Stimulated activated effector memory CD8-positive, alpha-beta T cell treated with anti-CD3 and anti-CD28 coated beads, Interleukin-12 subunit alpha, Interleukin-12 subunit beta, amount 100 ng/mL, for 72 hours (primary cell): ENCODE data around the gene ARFGAP2.
"Not testable (repeated sequence)": the region's sequence is repeated elsewhere in the genome, so short reads cannot be mapped to it uniquely, and the experiment has no call there.

Experiments used
- ATAC-seq: fragments of 150-1000 bp; cut with Tn5 transposase; 2 replicates; pipeline ENCODE4 v1.10.0; 2021
- DNase-seq, 2 donors: peaks; one replicate each; pipeline ENCODE4 v3.0.0; 2021 to 2022; ENCODE audit warnings: low spot score in 2 of 2
- H3K27ac Mint-ChIP-seq: one replicate; pipeline ENCODE4 v1.8.0; 2022; ENCODE audit warnings: mild to moderate bottlenecking, mixed read lengths
- H3K36me3 Mint-ChIP-seq: one replicate; pipeline ENCODE4 v1.8.0; 2022; ENCODE audit warnings: mild to moderate bottlenecking, mixed read lengths
- H3K4me1 Mint-ChIP-seq: one replicate; pipeline ENCODE4 v1.8.0; 2022; ENCODE audit warnings: mixed read lengths
- H3K4me3 Mint-ChIP-seq: one replicate; pipeline ENCODE4 v1.8.0; 2022; ENCODE audit warnings: mild to moderate bottlenecking, mixed read lengths
- H3K9me3 Mint-ChIP-seq: one replicate; pipeline ENCODE4 v1.8.0; 2022; ENCODE audit warnings: mixed read lengths

The ARFGAP2 gene

DNA sequence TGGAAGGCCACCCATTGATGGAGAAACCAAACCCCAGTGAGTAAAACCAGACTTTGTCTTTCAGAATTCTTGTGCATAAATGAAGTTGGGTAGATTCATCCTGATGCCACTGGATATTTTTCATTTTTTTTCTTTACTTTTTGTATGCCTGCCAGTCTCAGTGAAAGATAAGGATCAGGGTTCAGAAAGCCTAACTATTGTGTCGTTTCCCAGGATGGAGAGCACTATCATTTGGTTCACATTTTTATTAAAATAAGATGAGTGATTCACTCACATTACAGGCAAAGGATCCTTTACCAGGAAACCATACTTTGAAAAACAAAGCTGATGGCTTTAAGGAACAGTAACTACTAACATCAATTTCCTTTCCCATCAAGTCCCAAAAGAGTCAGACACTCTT lies 52.0 kb downstream of the ARFGAP2 start:
- peak overlapping the region; percentile 70 for H3K27ac Mint-ChIP-seq
- DNase-seq: no peak
- no peaks in the 10 kb centered on the region for H3K9me3 Mint-ChIP-seq
- no peaks in the 10 kb centered on the region for H3K4me1 Mint-ChIP-seq
- no peak for ATAC-seq
- H3K36me3 Mint-ChIP-seq: no peaks in the 10 kb centered on the region
- H3K4me3 Mint-ChIP-seq: no peak overlapping the region

DNA sequence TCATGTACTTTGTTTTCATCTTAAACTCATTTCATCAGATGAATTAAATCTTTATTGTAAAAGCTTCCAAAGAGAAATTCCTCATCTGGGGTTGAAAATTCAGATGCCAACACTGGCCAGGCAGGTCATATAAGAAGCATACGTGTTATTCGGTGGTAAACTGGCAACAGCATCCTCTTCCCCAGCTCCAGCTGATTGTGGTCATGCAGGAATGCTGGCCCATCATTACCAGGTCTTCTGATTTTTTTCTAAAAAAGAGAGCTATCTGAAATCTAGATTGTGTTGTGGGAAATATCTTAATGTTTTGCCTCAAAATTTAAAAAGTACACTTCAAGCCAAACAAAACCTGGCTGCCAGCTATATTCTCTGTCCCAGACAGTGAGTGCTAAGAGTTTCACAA lies 53.6 kb downstream of the ARFGAP2 start:
- H3K36me3 Mint-ChIP-seq: no peaks in the 10 kb centered on the region
- no peaks in the 10 kb centered on the region for H3K9me3 Mint-ChIP-seq
- no peaks in the 10 kb centered on the region for H3K4me1 Mint-ChIP-seq
- no peak overlapping the region for H3K27ac Mint-ChIP-seq
- no peak overlapping the region for H3K4me3 Mint-ChIP-seq
- DNase-seq: no peak
- no peak for ATAC-seq

DNA sequence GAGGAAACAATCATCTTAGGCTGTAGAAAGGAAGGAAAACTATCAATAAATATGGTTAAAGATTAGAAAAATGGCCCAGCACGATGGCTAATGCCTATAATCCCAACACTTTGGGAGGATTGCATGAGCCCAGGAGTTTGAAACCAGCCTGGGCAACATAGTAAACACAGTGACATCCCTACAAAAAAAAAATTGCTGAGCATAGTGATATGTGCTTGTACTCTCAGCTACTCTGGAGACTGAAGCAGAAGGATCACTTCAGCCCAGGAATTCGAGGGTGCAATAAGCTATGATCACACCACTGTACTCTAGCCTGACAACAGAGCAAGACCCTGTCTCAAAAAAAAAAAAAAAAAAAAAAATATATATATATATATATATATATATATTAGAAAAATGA lies 54.9 kb downstream of the ARFGAP2 start:
- Mint-ChIP-seq H3K36me3 (no peaks in the 10 kb centered on the region), H3K4me1 (no peaks in the 10 kb centered on the region), H3K9me3 (no peaks in the 10 kb centered on the region), H3K27ac (no peak overlapping the region), H3K4me3 (no peak overlapping the region)
- DNase-seq (no peak), ATAC-seq (no peak)

DNA sequence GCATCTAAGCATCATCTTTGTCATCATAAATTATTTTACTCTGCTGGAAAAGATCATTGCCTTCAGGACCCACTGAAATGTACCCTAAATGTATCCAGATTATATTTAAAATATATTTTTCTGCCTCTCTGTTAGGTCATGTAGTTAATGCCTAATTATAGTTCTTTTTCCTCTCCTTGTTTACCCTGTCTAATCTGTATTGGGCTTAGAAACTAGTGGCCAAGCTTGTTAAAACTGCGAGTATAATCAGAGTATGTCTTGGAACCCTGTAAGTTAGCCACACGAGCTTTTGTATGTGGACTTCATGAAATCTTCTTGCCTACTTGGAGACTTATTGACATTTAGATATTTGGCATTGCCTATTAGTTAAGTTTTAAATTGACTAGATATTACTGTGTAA lies 55.6 kb downstream of the ARFGAP2 start:
- no peak for DNase-seq
- H3K9me3 Mint-ChIP-seq: no peaks in the 10 kb centered on the region
- H3K4me3 Mint-ChIP-seq: no peak overlapping the region
- no peaks in the 10 kb centered on the region for H3K4me1 Mint-ChIP-seq
- no peaks in the 10 kb centered on the region for H3K36me3 Mint-ChIP-seq
- no peak for ATAC-seq
- H3K27ac Mint-ChIP-seq: no peak overlapping the region

DNA sequence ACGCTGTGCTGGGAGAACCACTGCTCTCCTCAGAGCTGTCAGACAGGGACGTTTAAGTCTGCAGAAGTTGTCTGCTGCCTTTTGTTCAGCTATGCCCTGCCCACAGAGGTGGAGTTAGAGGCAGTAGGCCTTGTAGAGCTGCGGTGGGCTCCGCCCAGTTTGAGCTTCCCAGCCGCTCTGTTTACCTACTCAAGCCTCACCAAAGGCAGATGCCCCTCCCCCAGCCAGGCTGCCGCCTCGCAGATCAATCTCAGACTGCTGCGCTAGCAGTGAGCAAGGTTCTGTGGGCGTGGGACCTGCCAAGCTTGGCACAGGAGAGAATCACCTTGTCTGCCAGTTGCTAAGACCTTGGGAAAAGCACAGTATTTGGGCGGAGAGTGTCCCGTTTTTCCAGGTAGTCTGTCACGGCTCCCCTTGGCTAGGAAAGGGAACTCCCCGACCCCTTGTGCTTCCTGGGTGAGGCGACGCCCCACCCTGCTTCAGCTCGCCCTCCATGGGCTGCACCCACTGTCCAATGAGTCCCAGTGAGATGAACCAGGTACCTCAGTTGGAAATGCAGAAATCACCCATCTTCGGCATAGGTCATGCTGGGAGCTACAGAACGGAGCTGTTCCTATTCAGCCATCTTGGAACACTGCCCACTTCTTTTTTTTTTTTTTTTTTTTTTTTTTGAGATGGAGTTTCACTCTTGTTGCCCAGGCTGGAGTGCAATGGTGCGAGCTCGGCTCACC lies 57.6 kb downstream of the ARFGAP2 start:
- H3K27ac Mint-ChIP-seq, H3K9me3 Mint-ChIP-seq, ATAC-seq, H3K36me3 Mint-ChIP-seq, DNase-seq, H3K4me3 Mint-ChIP-seq, H3K4me1 Mint-ChIP-seq: not testable (repeated sequence)
